NCI-H128 (cell line): ENCODE measurements around the gene ELMO2.

Experiments
- DNase-seq: peaks from one replicate; lab custom pipeline; 2025; ENCODE audit not compliant: unreplicated experiment; lab: John Stamatoyannopoulos, UW

The ELMO2 gene

DNA sequence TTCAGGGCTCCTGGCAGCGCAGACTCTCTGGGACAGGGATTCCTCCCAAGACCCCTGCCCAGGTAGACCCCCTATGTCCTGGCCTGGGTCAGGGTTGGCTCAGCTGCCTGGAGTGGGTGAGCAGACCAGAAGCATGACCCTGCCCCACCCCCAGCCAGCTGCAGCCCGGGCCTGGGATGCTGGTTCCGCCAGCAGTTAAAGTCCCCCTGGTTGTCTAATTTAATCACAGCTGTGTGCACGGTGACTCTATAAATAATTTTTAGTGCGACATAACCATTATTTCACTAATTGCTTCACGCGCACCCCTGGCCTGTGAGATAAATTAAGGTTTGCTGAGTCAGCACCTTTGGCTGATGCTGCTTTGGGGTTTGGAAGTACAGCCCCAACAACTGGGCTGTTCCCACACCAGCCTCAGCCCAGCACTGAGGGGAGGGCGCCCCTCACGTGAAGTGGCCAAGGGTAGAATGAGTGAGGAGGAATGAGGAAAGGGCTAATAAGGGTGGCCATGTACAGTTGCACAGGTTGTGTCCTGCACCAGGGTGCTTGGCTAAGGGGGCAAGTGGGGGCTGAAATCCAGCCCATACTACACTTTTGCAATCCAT lies 72.0 kb downstream of the ELMO2 start:
- no peak for DNase-seq

GRCh38 chr20:46333161-46333991 lies 73.0 kb downstream of the ELMO2 start:
- no peak for DNase-seq

- DNase-seq, result no peak
Observed at GRCh38 chr20:46332373-46333160, 73.8 kb downstream of the ELMO2 start.

DNA sequence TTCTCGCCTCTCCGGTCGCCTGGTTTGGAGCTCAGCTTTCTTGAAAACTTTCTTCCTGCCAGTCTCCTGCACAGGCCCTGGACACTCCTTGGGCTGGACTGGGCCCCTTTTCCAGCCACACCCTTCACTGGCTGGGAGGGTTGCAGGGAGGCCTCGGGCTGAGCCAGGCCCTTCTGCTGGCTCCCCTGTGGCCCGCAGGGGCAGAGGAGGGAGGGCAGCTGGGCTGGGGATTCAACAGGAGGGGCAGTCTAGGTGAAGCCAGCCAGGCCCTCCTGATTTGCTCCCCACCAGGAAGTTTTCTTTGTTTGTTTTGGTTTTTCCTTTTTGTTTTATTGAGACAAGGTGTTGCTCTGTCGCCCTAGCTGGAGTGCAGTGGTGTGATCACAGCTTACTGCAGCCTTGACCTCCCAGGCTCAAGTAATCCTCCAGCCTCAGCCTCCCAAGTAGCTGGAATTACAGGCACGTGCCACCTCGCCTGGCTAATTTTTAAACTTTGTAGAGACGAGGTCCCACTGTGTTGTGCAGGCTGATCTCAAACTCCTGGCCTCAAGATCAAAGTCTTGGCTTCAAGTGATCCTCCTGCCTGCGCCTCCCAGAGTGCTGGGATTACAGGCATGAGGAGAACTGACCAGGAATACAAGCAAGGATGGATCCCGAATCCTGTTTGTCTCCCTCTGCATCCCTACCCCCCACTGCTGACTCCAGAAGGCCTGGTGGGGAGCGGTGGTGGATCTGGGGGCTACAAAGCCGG lies 74.6 kb downstream of the ELMO2 start:
- no peak for DNase-seq

- no peak for DNase-seq
Observed at GRCh38 chr20:46330831-46331371, 75.5 kb downstream of the ELMO2 start.

DNA sequence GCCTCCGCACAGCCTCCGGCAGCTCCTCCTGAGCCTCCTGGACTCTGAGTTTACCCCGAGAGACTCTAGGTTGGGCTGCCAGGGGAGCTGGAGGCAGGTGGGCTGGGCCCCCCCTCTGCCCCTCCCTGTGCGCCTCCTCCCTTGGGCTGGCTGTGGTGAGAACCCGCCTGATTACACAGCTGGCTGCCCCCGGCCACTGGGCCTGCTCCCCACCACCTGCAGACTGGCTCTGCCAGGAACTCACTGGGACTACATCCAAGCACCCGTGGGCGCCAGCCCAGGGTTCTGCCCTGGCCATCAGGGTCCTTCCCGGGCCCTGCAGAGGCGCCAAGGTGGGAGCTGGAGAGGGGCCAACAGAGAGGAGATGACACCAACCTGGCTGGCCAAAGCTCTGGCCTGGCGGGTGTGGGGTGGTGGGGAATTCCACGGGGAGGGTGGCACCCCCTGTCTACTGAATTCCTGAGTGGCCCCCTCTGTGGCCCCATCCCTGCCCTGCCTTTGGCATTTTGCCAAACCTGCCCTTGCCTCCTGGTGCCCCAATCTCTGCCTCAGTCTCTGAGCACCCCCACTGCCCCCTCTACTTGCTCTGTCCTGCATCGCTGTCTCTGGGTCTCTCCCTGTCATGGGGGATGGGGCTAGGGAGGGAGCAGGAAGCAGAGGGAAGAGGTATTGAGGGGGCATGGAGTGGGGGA lies 76.2 kb downstream of the ELMO2 start:
- DNase-seq, result no peak

- DNase-seq, result no peak
Observed at GRCh38 chr20:46328200-46328882, 78.1 kb downstream of the ELMO2 start.

- DNase-seq, result no peak
Observed at GRCh38 chr20:46327557-46327956, 78.9 kb downstream of the ELMO2 start.

- no peak for DNase-seq
Observed at GRCh38 chr20:46325789-46326188, 80.6 kb downstream of the ELMO2 start.

DNA sequence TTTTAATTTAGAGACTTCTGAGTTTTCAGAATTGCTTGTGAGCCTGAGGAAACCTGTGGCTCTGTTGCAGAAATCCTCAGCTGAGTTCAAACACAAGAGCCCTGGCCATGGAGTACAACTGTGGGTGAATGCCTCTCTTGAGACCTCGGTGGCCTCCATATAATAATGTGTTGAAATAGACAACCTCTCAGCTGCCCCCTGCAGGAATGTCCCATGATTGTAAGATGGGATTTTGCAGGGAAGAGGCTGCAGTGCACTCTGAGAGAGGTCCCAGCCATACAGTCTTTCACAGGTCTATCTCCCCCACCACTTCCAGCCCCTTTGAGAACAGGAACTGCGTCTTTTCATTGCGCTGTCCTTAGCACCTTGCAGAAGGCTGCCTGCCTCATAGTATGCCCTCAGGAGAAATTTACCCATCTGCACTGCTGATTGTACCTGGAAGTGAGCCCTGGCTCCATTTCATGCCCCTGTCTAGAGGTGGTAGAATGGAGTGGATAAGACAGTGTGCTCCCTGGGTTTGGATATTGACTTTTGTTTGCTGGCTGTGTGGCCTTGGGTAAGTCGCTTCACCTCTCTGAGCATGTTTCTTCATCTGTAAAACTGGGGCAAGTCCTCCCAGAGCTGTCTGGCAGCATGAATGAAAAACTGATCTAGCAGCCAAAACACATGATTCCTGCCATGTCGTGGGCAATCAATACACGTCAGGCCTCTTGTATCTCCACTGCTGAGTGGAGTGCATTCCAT lies 81.3 kb downstream of the ELMO2 start:
- no peak for DNase-seq

- DNase-seq, result no peak
Observed at GRCh38 chr20:46324379-46324778, 82.0 kb downstream of the ELMO2 start.

DNA sequence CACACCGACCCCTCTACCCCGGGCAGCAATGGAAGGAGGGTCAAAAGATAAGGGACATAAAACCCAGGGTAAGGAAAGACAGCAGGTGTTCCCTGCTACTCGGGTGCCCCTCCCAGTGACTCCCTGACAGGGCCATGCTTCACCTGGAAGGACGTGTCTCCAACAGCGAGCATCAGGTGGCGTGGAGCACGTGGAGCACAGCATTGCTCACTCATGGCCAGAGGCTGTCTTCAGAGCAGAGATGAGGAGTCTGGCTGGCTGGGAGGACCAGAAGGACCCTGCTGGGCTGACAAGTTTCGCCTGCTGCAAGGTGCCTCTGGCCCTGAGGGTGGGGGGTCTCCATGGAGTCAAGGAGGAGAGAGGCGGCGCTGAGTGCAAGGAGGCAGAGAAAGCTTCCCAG lies 82.9 kb downstream of the ELMO2 start:
- DNase-seq, result no peak

DNA sequence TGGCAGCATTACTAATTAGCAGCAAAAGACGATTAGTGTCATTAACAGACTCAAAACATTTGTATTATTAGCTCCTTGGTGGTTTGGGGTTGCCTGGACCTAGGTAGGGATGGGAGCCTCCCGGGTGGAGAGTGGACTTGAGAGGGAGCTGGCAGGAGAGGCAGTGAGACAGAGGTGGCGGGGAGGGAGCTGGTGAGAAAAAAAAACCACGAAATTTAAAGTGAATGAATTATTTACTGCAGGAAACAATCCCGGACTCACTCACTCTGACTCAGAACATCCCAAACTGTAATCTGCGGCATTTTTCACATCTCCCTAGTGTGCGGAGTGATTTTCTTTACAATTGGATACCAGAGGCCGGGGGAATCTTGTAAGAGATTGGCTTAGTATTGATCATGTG lies 83.8 kb downstream of the ELMO2 start:
- DNase-seq, result no peak

DNA sequence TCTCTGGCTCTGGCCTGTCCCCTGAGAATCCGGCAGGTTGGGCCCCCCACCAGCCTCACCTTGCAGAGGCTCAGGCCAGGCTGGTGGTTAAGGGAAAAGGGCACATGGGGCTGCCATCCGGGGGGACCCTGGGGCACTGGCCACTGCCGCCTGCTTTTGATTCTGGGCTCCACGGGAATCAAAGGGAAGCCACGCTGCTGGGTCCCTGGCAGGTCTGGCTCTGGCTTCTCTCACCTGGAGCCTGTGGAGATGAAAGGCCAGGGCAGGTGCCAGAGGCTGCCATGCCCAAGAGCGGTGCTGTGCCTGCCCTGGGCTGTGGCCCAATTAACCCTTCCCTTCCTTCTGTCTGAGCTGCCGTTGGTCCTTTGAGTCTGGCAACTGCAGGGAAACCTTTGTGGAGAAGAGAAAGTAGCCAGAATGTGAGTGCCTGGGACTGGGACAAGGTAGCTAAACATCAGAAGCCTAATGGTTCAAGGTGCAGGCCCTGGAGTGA lies 88.7 kb downstream of the ELMO2 start:
- DNase-seq, result no peak

- DNase-seq, result no peak
Observed at GRCh38 chr20:46316984-46317684, 89.3 kb downstream of the ELMO2 start.
